Type B pancreatic cell (in vitro differentiated cells): ENCODE results near the gene DEFB129. TPM values are rescaled to one million over a fixed set of nuclear protein-coding genes. Genes with fewer than 3 reads are reported as not detected.

Experiments
- DNase-seq: peaks from one replicate; pipeline ENCODE4 v3.0.0; 2021; ENCODE audit warnings: mixed read lengths; ENCODE audit not compliant: unreplicated experiment; ENCODE audit errors: extremely low spot score
- H3K27ac Mint-ChIP-seq: 2 replicates; pipeline ENCODE4 v1.8.0; 2021; ENCODE audit warnings: mild to moderate bottlenecking, mixed read lengths
- H3K27me3 Mint-ChIP-seq: 2 replicates; pipeline ENCODE4 v1.8.0; 2021; ENCODE audit warnings: mixed read lengths
- H3K36me3 Mint-ChIP-seq: 2 replicates; pipeline ENCODE4 v1.8.0; 2021; ENCODE audit warnings: mixed read lengths
- H3K4me1 Mint-ChIP-seq: one replicate; pipeline ENCODE4 v1.8.0; 2021; ENCODE audit warnings: mixed read lengths; ENCODE audit not compliant: unreplicated experiment
- H3K4me3 Mint-ChIP-seq: 2 replicates; pipeline ENCODE4 v1.8.0; 2021; ENCODE audit warnings: mild to moderate bottlenecking, mixed read lengths
- H3K9me3 Mint-ChIP-seq: 2 replicates; pipeline ENCODE4 v1.8.0; 2021; ENCODE audit warnings: mixed read lengths
- long read RNA-seq: library from polyadenylated mRNA; unstranded; transcript quantifications from one replicate; pipeline ENCODE4 v2.0.0, GENCODE V29; 2020
- total RNA-seq: library from RNA; stranded (reverse); gene quantifications from 2 replicates; pipeline ENCODE4 v1.2.1, GENCODE V29; 2021; ENCODE audit warnings: low replicate concordance
- TF ChIP-seq, protein P1 (sequence below): fragments of 200-600 bp; sonication (generic); conservative IDR thresholded peaks from 2 replicates; pipeline ENCODE4 v1.5.0; 2021; ENCODE audit warnings: antibody characterized with exemption, mild to moderate bottlenecking

Gene DEFB129
- not detected in 2 replicates for total RNA-seq
- long read RNA-seq = 0 reads

- Mint-ChIP-seq H3K4me3 (no peak within 1 kb of the TSS), H3K9me3 (no peaks in the 10 kb centered on the region), H3K36me3 (no peaks in the 10 kb centered on the region), H3K4me1 (no peaks in the 10 kb centered on the region), H3K27ac (no peak within 1 kb of the TSS), H3K27me3 (peaks cover 48% of the 10 kb centered on the region)
- TF ChIP-seq, protein P1, sequence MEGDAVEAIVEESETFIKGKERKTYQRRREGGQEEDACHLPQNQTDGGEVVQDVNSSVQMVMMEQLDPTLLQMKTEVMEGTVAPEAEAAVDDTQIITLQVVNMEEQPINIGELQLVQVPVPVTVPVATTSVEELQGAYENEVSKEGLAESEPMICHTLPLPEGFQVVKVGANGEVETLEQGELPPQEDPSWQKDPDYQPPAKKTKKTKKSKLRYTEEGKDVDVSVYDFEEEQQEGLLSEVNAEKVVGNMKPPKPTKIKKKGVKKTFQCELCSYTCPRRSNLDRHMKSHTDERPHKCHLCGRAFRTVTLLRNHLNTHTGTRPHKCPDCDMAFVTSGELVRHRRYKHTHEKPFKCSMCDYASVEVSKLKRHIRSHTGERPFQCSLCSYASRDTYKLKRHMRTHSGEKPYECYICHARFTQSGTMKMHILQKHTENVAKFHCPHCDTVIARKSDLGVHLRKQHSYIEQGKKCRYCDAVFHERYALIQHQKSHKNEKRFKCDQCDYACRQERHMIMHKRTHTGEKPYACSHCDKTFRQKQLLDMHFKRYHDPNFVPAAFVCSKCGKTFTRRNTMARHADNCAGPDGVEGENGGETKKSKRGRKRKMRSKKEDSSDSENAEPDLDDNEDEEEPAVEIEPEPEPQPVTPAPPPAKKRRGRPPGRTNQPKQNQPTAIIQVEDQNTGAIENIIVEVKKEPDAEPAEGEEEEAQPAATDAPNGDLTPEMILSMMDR = no peak
- no peak for DNase-seq
These were observed at the start of gene DEFB129 for GRCh38 chr20:226958-227357. Gene DEFB129, plus strand, starts transcription at chr20:227258. Its CDS starts 31 bp downstream, at chr20:227289.

- H3K4me1 Mint-ChIP-seq = no peaks in the 10 kb centered on the region
- TF ChIP-seq, protein P1 = no peak
- H3K9me3 Mint-ChIP-seq = peaks cover 12% of the 10 kb centered on the region
- H3K27ac Mint-ChIP-seq = no peak overlapping the region
- no peak for DNase-seq
- H3K4me3 Mint-ChIP-seq = no peak overlapping the region
- H3K36me3 Mint-ChIP-seq = no peaks in the 10 kb centered on the region
- peaks cover 60% of the 10 kb centered on the region for H3K27me3 Mint-ChIP-seq
These were observed 42.8 kb upstream of the DEFB129 start for GRCh38 chr20:184288-184687.

GRCh38 chr20:187733-188132, 39.3 kb upstream of the DEFB129 start:
- no peaks in the 10 kb centered on the region for H3K4me1 Mint-ChIP-seq
- H3K27ac Mint-ChIP-seq = no peak overlapping the region
- H3K4me3 Mint-ChIP-seq = no peak overlapping the region
- TF ChIP-seq, protein P1 = no peak
- H3K9me3 Mint-ChIP-seq = peaks cover 12% of the 10 kb centered on the region
- DNase-seq = no peak
- H3K27me3 Mint-ChIP-seq = peaks cover 59% of the 10 kb centered on the region
- H3K36me3 Mint-ChIP-seq = no peaks in the 10 kb centered on the region

DNA sequence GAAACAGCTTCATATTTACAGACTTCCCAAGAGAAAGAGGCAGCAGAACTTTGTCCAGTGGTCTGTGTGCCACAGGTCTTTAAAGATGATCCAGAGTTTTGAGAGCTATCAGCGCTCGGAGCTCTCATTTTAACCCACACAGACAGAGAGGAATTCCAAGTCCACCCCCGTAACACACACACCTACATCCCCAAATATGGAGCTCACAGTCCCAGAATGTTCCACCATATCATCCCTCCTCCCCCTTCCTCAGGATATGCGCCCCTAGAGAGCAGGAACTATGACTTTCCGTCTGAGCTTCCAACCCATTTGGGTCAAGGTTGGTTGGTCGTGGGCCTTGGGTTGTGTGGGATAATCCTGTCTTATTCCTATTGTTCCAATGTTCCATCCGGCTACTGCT, 37.4 kb upstream of the DEFB129 start, which contains the start of gene DEFB128:
DEFB128 (minus strand) TSS at position 101 of the 400 bp plus-strand sequence; CDS start at position 13, 88 bp downstream.
- H3K27me3 Mint-ChIP-seq = peaks cover 50% of the 10 kb centered on the region
- no peak for DNase-seq
- H3K9me3 Mint-ChIP-seq = peaks cover 5% of the 10 kb centered on the region
- H3K4me1 Mint-ChIP-seq = no peaks in the 10 kb centered on the region
- H3K4me3 Mint-ChIP-seq = no peak within 1 kb of the TSS
- TF ChIP-seq, protein P1 = no peak
- no peaks in the 10 kb centered on the region for H3K36me3 Mint-ChIP-seq
- no peak within 1 kb of the TSS for H3K27ac Mint-ChIP-seq

DNA sequence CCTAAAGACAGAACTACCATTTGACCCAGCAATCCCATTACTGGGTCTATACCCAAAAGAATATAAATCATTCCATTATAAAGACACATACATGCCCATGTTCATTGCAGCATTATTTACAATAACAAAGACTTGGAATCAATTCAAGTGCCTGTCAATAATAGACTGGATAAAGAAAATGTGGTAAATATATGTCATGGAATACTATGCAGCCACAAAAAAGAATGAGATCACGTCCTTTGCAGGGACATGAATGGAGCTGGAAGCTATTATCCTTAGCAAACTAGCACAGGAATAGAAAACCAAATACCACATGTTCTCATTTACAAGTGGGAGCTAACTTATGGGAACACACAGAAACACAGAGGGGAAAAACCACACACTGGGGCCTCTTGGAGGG, 28.8 kb upstream of the DEFB129 start:
- Mint-ChIP-seq H3K36me3 (no peaks in the 10 kb centered on the region), H3K4me1 (no peaks in the 10 kb centered on the region), H3K9me3 (no peaks in the 10 kb centered on the region)

More for the DNA sequence above, 28.8 kb upstream of the DEFB129 start:
- H3K4me3 Mint-ChIP-seq = no peak overlapping the region
- peaks cover 57% of the 10 kb centered on the region for H3K27me3 Mint-ChIP-seq
- no peak overlapping the region for H3K27ac Mint-ChIP-seq
- no peak for DNase-seq
- TF ChIP-seq, protein P1 = no peak
